Heart left ventricle (tissue), 16 donors: ENCODE results near the gene PRR22. TPM values are rescaled to one million over a fixed set of nuclear protein-coding genes. Genes with fewer than 3 reads are reported as not detected.

ENCODE experiments used
- ATAC-seq, 4 donors: fragments of 200-7000 bp; cut with Tn5 transposase; one replicate each; pipeline ENCODE4 v1.9.1; 2020 to 2022; ENCODE audit warnings: moderate library complexity in 4 of 4, mild to moderate bottlenecking in 3 of 4, moderate number of reproducible peaks in 1 of 4
- DNase-seq, 5 donors: peaks; one replicate each; pipeline ENCODE4 v3.0.0-alpha.2; 2020
- H3K27ac ChIP-seq, 12 donors: fragments of 200-600 bp; sonication (generic) in 4 of 12; one replicate each; pipeline versions ENCODE4 v1.5.0 to v1.8.0; 2016 to 2022; ENCODE audit warnings: mild to moderate bottlenecking in 2 of 12
- H3K27me3 ChIP-seq, 9 donors: fragments of 200-600 bp; sonication (generic) in 2 of 9; one replicate each; pipeline versions ENCODE4 v1.5.1 to v1.8.0; 2016 to 2022; ENCODE audit warnings: mild to moderate bottlenecking in 3 of 9
- H3K36me3 ChIP-seq, 9 donors: fragments of 200-600 bp; sonication (generic) in 2 of 9; one replicate each; pipeline versions ENCODE4 v1.5.0 to v1.8.0; 2018 to 2022; ENCODE audit warnings: mild to moderate bottlenecking in 2 of 9
- H3K4me1 ChIP-seq, 12 donors: fragments of 200-600 bp; sonication (generic) in 4 of 12; one replicate each; pipeline versions ENCODE4 v1.5.0 to v1.8.0; 2016 to 2022; ENCODE audit warnings: mild to moderate bottlenecking in 3 of 12
- H3K4me3 ChIP-seq, 12 donors: fragments of 200-600 bp; sonication (generic) in 4 of 12; one replicate each; pipeline versions ENCODE4 v1.5.0 to v1.8.0; 2017 to 2022; ENCODE audit warnings: mild to moderate bottlenecking in 9 of 12, moderate library complexity in 4 of 12
- H3K9me3 ChIP-seq, 12 donors: fragments of 200-600 bp; sonication (generic) in 4 of 12; one replicate each; pipeline versions ENCODE4 v1.5.0 to v1.8.0; 2016 to 2022; ENCODE audit warnings: mild to moderate bottlenecking in 1 of 12
- POLR2A ChIP-seq, 2 donors: fragments of 450-650 bp; IDR thresholded peaks; one replicate each; pipeline ENCODE4 v1.6.1; 2017; ENCODE audit warnings: antibody characterized with exemption in 2 of 2, mild to moderate bottlenecking in 2 of 2, moderate library complexity in 2 of 2
- WGBS, 4 donors: extraction: QIAGEN DNeasy Blood & Tissue Kit in 2 of 4; methylation state at CpG; one replicate each; pipeline versions ENCODE4 v1.1.5 to v1.1.7; 2013 to 2018; 5-methylcytosine and 5-hydroxymethylcytosine counted together
- intact Hi-C, 10 donors: fragments of 100-400 bp; cut with DNase I; formaldehyde crosslinking; loops; one replicate each; pipeline versions ENCODE4 v1.11.1 to v1.14.2; 2022
- polyA plus RNA-seq, 2 donors: library from polyadenylated mRNA; stranded (reverse); fragments of 200-250 nt; gene quantifications; one replicate each; pipeline ENCODE4 v1.2.3, GENCODE V29; 2013
- total RNA-seq, 9 donors: library from RNA; depleted of rRNA in 2 of 9; stranded (reverse); fragments of >200 nt in 2 of 9; fragmentation: NEBNext Ultra II Directional in 3 of 9; extraction: Animal tissue kit (Norgen Biotek cat#: 25700) in 3 of 9; gene quantifications; one replicate each; pipeline versions ENCODE4 v1.1.0 to v1.2.4, GENCODE V29; 2016 to 2023
- TF ChIP-seq, protein P1 (sequence below), 12 donors: fragments of 200-600 bp; sonication (generic) in 4 of 12; IDR thresholded peaks; one replicate each; pipeline versions ENCODE4 v1.5.0 to v1.8.0; 2018 to 2022; ENCODE audit warnings: antibody characterized with exemption in 12 of 12, mild to moderate bottlenecking in 5 of 12
- donor health status: ischemic (EF 13 %, LVEDD 7.1; RV severe dilation, severe dysfunction).
- donor health status: healthy with polysubstance abuse.
- donor health status: DM: no; HTN: yes; CAD: no.
- donor health status: DM: no; HTN: no; CAD: no.
- donor health status: ischemic (EF 25% LVEDD 6.9; RV normal size, moderate dysfunction).
- donor health status: ischemic (EF 25% LVEDD 5.7; RV mildly dilated, moderate dysfunction).
- donor health status: healthy.
- donor health status: DM: yes; HTN: yes; CAD: no.
- donor health status: ischemic (EF 35%, LVEDD 5.7; RV mildly dilated, moderate dysfunction).
- donor health status: nonischemic (EF 11% LVEDD 7.7; RV severe dilation, severe dysfunction).
- donor health status: DM: yes; HTN: yes; CAD: no.
- donor health status: PGD.
- donor health status: ischemic (EF 29% LVEDD 5.4; RV normal size, mild dysfunction).
- donor health status: nonischemic (EF 23%, LVEDD 6.1; RV moderate dilation, normal function).

PRR22 gene
- total and polyA plus RNA-seq, 11 donors: 0.91 to 1.9 (median 1.1) TPM; not detected in 2

GRCh38 chr19:5823579-5824281 is 39.2 kb upstream of the PRR22 start:
- H3K27me3 ChIP-seq: peaks cover 0 to 9% (median 3%) of the 10 kb centered on the region in 9 donors
- H3K4me1 ChIP-seq: peaks cover 0 to 18% (median 3%) of the 10 kb centered on the region in 12 donors
- no peak for TF ChIP-seq POLR2A (IDR thresholded peaks at IDR 0.05)
- TF ChIP-seq, protein P1, sequence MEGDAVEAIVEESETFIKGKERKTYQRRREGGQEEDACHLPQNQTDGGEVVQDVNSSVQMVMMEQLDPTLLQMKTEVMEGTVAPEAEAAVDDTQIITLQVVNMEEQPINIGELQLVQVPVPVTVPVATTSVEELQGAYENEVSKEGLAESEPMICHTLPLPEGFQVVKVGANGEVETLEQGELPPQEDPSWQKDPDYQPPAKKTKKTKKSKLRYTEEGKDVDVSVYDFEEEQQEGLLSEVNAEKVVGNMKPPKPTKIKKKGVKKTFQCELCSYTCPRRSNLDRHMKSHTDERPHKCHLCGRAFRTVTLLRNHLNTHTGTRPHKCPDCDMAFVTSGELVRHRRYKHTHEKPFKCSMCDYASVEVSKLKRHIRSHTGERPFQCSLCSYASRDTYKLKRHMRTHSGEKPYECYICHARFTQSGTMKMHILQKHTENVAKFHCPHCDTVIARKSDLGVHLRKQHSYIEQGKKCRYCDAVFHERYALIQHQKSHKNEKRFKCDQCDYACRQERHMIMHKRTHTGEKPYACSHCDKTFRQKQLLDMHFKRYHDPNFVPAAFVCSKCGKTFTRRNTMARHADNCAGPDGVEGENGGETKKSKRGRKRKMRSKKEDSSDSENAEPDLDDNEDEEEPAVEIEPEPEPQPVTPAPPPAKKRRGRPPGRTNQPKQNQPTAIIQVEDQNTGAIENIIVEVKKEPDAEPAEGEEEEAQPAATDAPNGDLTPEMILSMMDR (IDR thresholded peaks at IDR 0.05): no peak
- ATAC-seq (no peak), DNase-seq (no peak)
- no peaks in the 10 kb centered on the region for H3K36me3 ChIP-seq
- no peaks in the 10 kb centered on the region for H3K9me3 ChIP-seq
- intact Hi-C loops: no loop called here
- 83 to 84% (median 83%) methylated on average over 25 to 30 of the region's 30 CpGs for WGBS, 4 donors
- H3K4me3 ChIP-seq: no peak overlapping the region
- no peak overlapping the region for H3K27ac ChIP-seq

GRCh38 chr19:5822181-5822844 is 37.8 kb upstream of the PRR22 start:
- DNase-seq (no peak), ATAC-seq (no peak)
- Histone ChIP-seq H3K4me3 (no peak overlapping the region), H3K27me3 (no peaks in the 10 kb centered on the region), H3K9me3 (no peaks in the 10 kb centered on the region), H3K27ac (no peak overlapping the region), H3K4me1 (peaks cover 0 to 9% (median 1%) of the 10 kb centered on the region in 12 donors), H3K36me3 (no peaks in the 10 kb centered on the region)
- TF ChIP-seq, protein P1 (IDR thresholded peaks at IDR 0.05): no peak
- no peak for TF ChIP-seq POLR2A (IDR thresholded peaks at IDR 0.05)
- WGBS, 4 donors: 45 to 52% (median 48%) methylated on average over 25 to 30 of the region's 30 CpGs
- intact Hi-C loops: no loop called here

- Histone ChIP-seq H3K27me3 (no peaks in the 10 kb centered on the region), H3K27ac (no peak overlapping the region), H3K9me3 (no peaks in the 10 kb centered on the region), H3K36me3 (no peaks in the 10 kb centered on the region), H3K4me1 (peaks cover 0 to 3% (median 0%) of the 10 kb centered on the region in 12 donors), H3K4me3 (no peak overlapping the region)
- ATAC-seq (no peak), DNase-seq (no peak)
- intact Hi-C loops: no loop called here
- WGBS, 4 donors: 55 to 66% (median 61%) methylated on average over 8 of the region's 8 CpGs
- TF ChIP-seq, protein P1 (IDR thresholded peaks at IDR 0.05): no peak
- no peak for TF ChIP-seq POLR2A (IDR thresholded peaks at IDR 0.05)
Measured at GRCh38 chr19:5821521-5822180, 37.1 kb upstream of the PRR22 start.

GRCh38 chr19:5820785-5821184 is 36.2 kb upstream of the PRR22 start:
- intact Hi-C loops: no loop called here
- TF ChIP-seq, protein P1 (IDR thresholded peaks at IDR 0.05): no peak
- TF ChIP-seq POLR2A (IDR thresholded peaks at IDR 0.05): no peak
- Histone ChIP-seq H3K4me1 (no peaks in the 10 kb centered on the region), H3K36me3 (no peaks in the 10 kb centered on the region), H3K9me3 (no peaks in the 10 kb centered on the region), H3K27ac (no peak overlapping the region), H3K27me3 (no peaks in the 10 kb centered on the region), H3K4me3 (no peak overlapping the region)
- DNase-seq (no peak), ATAC-seq (no peak)
- WGBS, 4 donors: 59 to 70% (median 64%) methylated on average over 6 of the region's 6 CpGs
